Activated CD8-positive, alpha-beta memory T cell treated with anti-CD3 and anti-CD28 coated beads, Interleukin-2, amount 10 ng/mL, durations not matched to agents 7 days and 5 days (primary cell): ENCODE data around the gene SIPA1. TPM values are rescaled to one million over a fixed set of nuclear protein-coding genes. Genes with fewer than 3 reads are reported as not detected.

Experiments used
- ATAC-seq: fragments of 150-1000 bp; cut with Tn5 transposase; one replicate; pipeline ENCODE4 v1.10.0; 2021; ENCODE audit warnings: moderate library complexity
- CTCF ChIA-PET: fragments of 350-600 bp; sonication (Branson Sonifier 250); formaldehyde crosslinking; loops from one replicate; lab custom pipeline; 2021; ENCODE audit warnings: antibody characterized with exemption; lab: Charles Lee
- DNase-seq: peaks from one replicate; pipeline ENCODE4 v3.0.0-alpha.2; 2020
- H3K27ac Mint-ChIP-seq: one replicate; pipeline ENCODE4 v1.8.0; 2021; ENCODE audit warnings: mild to moderate bottlenecking, mixed read lengths
- H3K27me3 Mint-ChIP-seq: one replicate; pipeline ENCODE4 v1.8.0; 2021; ENCODE audit warnings: mixed read lengths
- H3K36me3 Mint-ChIP-seq: one replicate; pipeline ENCODE4 v1.8.0; 2021; ENCODE audit warnings: mild to moderate bottlenecking, mixed read lengths
- H3K4me1 Mint-ChIP-seq: one replicate; pipeline ENCODE4 v1.8.0; 2021; ENCODE audit warnings: mixed read lengths
- H3K4me3 Mint-ChIP-seq: one replicate; pipeline ENCODE4 v1.8.0; 2021; ENCODE audit warnings: mild to moderate bottlenecking, moderate library complexity, mixed read lengths
- H3K9me3 Mint-ChIP-seq: one replicate; pipeline ENCODE4 v1.8.0; 2022; ENCODE audit warnings: low read depth, mixed read lengths
- total RNA-seq, 2 experiments: library from RNA; stranded (reverse); gene quantifications; one replicate each; pipeline ENCODE4 v1.2.3, GENCODE V29; 2021

The SIPA1 gene, protein sequence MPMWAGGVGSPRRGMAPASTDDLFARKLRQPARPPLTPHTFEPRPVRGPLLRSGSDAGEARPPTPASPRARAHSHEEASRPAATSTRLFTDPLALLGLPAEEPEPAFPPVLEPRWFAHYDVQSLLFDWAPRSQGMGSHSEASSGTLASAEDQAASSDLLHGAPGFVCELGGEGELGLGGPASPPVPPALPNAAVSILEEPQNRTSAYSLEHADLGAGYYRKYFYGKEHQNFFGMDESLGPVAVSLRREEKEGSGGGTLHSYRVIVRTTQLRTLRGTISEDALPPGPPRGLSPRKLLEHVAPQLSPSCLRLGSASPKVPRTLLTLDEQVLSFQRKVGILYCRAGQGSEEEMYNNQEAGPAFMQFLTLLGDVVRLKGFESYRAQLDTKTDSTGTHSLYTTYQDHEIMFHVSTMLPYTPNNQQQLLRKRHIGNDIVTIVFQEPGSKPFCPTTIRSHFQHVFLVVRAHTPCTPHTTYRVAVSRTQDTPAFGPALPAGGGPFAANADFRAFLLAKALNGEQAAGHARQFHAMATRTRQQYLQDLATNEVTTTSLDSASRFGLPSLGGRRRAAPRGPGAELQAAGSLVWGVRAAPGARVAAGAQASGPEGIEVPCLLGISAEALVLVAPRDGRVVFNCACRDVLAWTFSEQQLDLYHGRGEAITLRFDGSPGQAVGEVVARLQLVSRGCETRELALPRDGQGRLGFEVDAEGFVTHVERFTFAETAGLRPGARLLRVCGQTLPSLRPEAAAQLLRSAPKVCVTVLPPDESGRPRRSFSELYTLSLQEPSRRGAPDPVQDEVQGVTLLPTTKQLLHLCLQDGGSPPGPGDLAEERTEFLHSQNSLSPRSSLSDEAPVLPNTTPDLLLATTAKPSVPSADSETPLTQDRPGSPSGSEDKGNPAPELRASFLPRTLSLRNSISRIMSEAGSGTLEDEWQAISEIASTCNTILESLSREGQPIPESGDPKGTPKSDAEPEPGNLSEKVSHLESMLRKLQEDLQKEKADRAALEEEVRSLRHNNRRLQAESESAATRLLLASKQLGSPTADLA
- 100 to 1,000 TPM; 188 to 267 TPM for total RNA-seq

DNA sequence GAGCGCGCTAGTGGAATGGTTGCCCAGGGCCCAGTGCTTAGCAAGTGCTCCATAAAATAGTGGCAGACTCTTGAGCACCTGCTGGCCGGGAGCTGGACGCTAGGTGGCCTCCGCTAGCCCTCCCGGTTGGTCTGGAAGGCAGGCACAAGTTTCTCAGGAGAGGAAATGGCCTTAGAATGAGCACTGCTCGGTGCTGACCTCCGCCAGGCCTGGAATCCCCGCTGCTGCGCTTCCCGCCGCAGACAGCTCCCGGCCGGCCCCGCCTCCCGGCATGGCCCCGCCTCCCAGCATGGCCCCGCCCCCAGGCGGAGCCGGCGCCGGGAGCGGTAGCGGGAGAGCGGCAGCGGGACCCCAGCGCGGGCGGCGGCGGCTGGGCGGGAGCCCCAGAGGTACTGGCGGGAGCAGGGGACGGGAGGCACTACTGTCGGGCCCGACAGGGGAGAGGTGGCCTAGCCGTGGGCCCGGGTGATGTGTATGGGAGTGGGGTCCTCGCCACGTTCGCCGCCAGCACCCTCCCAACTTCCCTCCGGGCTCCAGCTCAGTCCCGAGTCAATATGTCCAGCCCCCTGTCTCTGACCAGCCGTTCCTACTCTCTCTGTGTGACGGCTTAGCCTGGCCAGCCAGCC, at the start of gene SIPA1:
TSS of gene SIPA1 (plus strand) at position 308 of the 626 bp plus-strand sequence. CDS start 2,821 bp downstream, outside the sequence.
- H3K9me3 Mint-ChIP-seq, result no peaks in the 10 kb centered on the region
- H3K4me1 Mint-ChIP-seq, result peaks cover 59% of the 10 kb centered on the region
- ATAC-seq (peak; percentile 64), DNase-seq (peak; percentile 76)
- peaks cover 30% of the 10 kb centered on the region for H3K36me3 Mint-ChIP-seq
- H3K27ac Mint-ChIP-seq, result peak within 1 kb of the TSS; percentile 95
- CTCF ChIA-PET, result interaction anchor here (0.6 to 8.2 kb wide), 23 partner anchors 12 to 1765 kb away, joined by 3 to 35 read pairs (median 4); partner anchors contain the start of genes CCDC85B, FAM89B, KAT5 and KCNK7
- peak within 1 kb of the TSS; percentile 81 for H3K4me3 Mint-ChIP-seq
- no peaks in the 10 kb centered on the region for H3K27me3 Mint-ChIP-seq

GRCh38 chr11:65588199-65589054, 49.5 kb upstream of the SIPA1 start:
- no peaks in the 10 kb centered on the region for H3K27me3 Mint-ChIP-seq
- CTCF ChIA-PET, result interaction anchor here (0.6 to 12.7 kb wide), 25 partner anchors 9 to 729 kb away, joined by 3 to 209 read pairs (median 6); partner anchors contain the start of genes CDC42EP2, EHBP1L1, FAM89B and MAP3K11
- ATAC-seq (peak; percentile 85), DNase-seq (peak; percentile 93)
- peaks cover 49% of the 10 kb centered on the region for H3K4me1 Mint-ChIP-seq
- peak overlapping the region; percentile 96 for H3K27ac Mint-ChIP-seq
- no peaks in the 10 kb centered on the region for H3K9me3 Mint-ChIP-seq
- peak overlapping the region; percentile 37 for H3K4me3 Mint-ChIP-seq
- peaks cover 24% of the 10 kb centered on the region for H3K36me3 Mint-ChIP-seq

GRCh38 chr11:65589444-65590239, 48.3 kb upstream of the SIPA1 start:
- H3K27ac Mint-ChIP-seq, result peak overlapping the region; percentile 96
- ATAC-seq (no peak), DNase-seq (peak; percentile 72)
- H3K36me3 Mint-ChIP-seq, result peaks cover 17% of the 10 kb centered on the region
- H3K4me1 Mint-ChIP-seq, result peaks cover 42% of the 10 kb centered on the region
- H3K9me3 Mint-ChIP-seq, result no peaks in the 10 kb centered on the region
- H3K4me3 Mint-ChIP-seq, result no peak overlapping the region
- CTCF ChIA-PET, result interaction anchor here (1.0 to 12.7 kb wide), 14 partner anchors 12 to 170 kb away, joined by 3 to 209 read pairs (median 6); partner anchors contain the start of genes EHBP1L1, FAM89B, MAP3K11 and PCNX3
- H3K27me3 Mint-ChIP-seq, result no peaks in the 10 kb centered on the region

DNA sequence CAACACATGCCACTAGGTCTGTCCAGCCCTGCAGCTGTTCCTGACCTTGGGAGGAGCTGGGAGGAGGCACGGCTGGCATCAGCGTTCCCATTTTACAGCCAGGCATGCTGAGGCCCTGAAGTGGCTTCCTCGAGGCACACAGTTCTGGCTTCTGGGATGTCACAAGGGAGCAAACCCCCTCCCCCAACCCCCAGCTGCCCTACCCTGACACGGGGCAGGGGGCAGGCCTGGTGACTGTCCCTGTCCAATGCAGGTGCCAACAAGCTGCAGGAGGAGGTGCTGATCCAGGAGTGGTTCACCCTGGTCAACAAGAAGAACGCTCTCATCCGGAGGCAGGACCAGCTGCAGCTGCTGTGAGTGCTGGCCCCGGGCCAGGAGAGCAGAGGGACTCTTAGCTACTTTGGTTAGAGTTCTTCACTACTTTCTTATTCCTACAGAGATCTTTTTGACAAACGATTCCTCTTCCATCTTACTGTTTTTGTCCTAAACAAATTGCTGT, 47.6 kb upstream of the SIPA1 start:
- no peaks in the 10 kb centered on the region for H3K9me3 Mint-ChIP-seq
- no peak overlapping the region for H3K4me3 Mint-ChIP-seq
- H3K27ac Mint-ChIP-seq, result peak overlapping the region; percentile 64
- peaks cover 17% of the 10 kb centered on the region for H3K36me3 Mint-ChIP-seq
- ATAC-seq (no peak), DNase-seq (no peak)
- no peaks in the 10 kb centered on the region for H3K27me3 Mint-ChIP-seq
- peaks cover 47% of the 10 kb centered on the region for H3K4me1 Mint-ChIP-seq
- CTCF ChIA-PET, result interaction anchor here (1.0 to 12.7 kb wide), 12 partner anchors 12 to 64 kb away, joined by 3 to 209 read pairs (median 6); partner anchors contain the start of genes EHBP1L1, FAM89B, MAP3K11 and PCNX3

GRCh38 chr11:65591939-65592857, 45.7 kb upstream of the SIPA1 start:
- ATAC-seq (no peak), DNase-seq (no peak)
- Mint-ChIP-seq H3K36me3 (peaks cover 10% of the 10 kb centered on the region), H3K27ac (no peak overlapping the region), H3K9me3 (no peaks in the 10 kb centered on the region), H3K4me3 (no peak overlapping the region), H3K4me1 (peaks cover 40% of the 10 kb centered on the region), H3K27me3 (no peaks in the 10 kb centered on the region)
- CTCF ChIA-PET, result interaction anchor here (1.0 to 12.7 kb wide), 10 partner anchors 14 to 51 kb away, joined by 3 to 209 read pairs (median 16); partner anchors contain the start of genes EHBP1L1, FAM89B, MAP3K11 and PCNX3

DNA sequence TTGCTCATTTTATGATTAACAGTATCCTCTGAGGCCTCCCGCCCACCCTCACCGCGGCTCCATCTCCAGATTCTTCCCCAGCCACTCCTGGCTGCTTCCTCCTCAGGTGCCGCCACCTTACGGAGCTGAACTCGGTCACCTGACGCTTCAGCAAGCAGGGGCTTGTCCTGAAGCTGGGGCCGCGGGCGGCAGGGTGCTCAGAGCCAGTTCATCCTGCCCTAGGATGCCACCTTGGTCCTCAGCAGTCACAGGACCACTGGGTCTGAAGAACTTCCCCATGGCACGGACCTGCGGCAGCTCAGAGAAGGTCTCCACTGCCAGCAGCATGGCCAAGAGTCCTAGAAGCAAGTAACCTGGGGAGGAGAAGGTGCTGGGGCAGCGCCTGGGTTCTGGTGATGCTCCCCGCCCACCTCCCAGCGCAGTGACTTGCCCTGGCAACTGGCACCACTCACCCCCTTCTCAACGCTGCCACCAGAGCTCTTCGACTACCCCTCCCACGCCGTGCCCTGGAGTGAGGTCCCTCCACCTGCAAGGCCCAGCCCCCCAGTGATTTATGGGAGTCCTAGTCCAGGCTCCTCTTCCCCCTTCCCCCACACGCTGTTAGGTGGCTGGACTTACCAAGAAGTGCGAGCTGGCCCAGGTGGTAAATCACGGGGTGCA, 44.9 kb upstream of the SIPA1 start:
- no peaks in the 10 kb centered on the region for H3K9me3 Mint-ChIP-seq
- no peaks in the 10 kb centered on the region for H3K27me3 Mint-ChIP-seq
- no peak overlapping the region for H3K27ac Mint-ChIP-seq
- CTCF ChIA-PET, result interaction anchor here (1.1 to 12.7 kb wide), 17 partner anchors 10 to 264 kb away, joined by 3 to 209 read pairs (median 10); partner anchors contain the start of genes EHBP1L1, FAM89B, LTBP3 and MAP3K11
- no peak overlapping the region for H3K4me3 Mint-ChIP-seq
- DNase-seq, result no peak
- peaks cover 32% of the 10 kb centered on the region for H3K4me1 Mint-ChIP-seq
- peaks cover 9% of the 10 kb centered on the region for H3K36me3 Mint-ChIP-seq
- ATAC-seq, result no peak

GRCh38 chr11:65593518-65594414, 44.1 kb upstream of the SIPA1 start:
- ATAC-seq, result peak; percentile 61
- Mint-ChIP-seq H3K27me3 (no peaks in the 10 kb centered on the region), H3K4me1 (peaks cover 24% of the 10 kb centered on the region), H3K9me3 (no peaks in the 10 kb centered on the region), H3K36me3 (peaks cover 9% of the 10 kb centered on the region), H3K4me3 (no peak overlapping the region), H3K27ac (peak overlapping the region; percentile 49)
- peak; percentile 63 for DNase-seq
- CTCF ChIA-PET, result interaction anchor here (0.7 to 12.7 kb wide), 24 partner anchors 10 to 265 kb away, joined by 3 to 209 read pairs (median 6); partner anchors contain the start of genes EHBP1L1, FAM89B, LTBP3 and MAP3K11

DNA sequence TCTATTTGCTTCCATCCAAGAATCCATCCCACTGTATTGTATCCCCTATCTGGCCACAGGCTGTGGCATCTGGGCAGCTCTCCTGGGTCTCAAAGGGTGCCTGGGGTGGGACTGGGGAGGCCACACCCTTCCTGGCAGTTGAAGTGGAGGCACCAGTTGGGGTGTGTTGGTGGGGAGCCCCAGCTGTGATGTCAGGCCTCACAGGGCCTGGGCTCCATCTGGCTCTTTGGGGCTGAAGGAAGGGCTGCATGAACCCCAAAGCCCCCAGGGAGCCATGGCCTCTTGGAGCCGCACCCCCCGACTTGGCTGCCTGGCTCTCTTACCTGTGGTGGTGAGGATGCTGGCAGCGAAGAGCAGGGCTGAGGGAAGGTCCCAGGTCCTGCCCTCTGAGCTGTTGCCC, 42.8 kb upstream of the SIPA1 start:
- H3K27me3 Mint-ChIP-seq, result no peaks in the 10 kb centered on the region
- ATAC-seq (peak; percentile 22), DNase-seq (no peak)
- no peak overlapping the region for H3K4me3 Mint-ChIP-seq
- peaks cover 9% of the 10 kb centered on the region for H3K36me3 Mint-ChIP-seq
- H3K9me3 Mint-ChIP-seq, result no peaks in the 10 kb centered on the region
- peaks cover 16% of the 10 kb centered on the region for H3K4me1 Mint-ChIP-seq
- peak overlapping the region; percentile 77 for H3K27ac Mint-ChIP-seq
- CTCF ChIA-PET, result interaction anchor here (0.8 to 12.7 kb wide), 10 partner anchors 9 to 70 kb away, joined by 3 to 209 read pairs (median 12); partner anchors contain the start of genes EHBP1L1, FAM89B, MAP3K11 and PCNX3
